GM18505 (cell line): ENCODE results near the gene CDH12.

Experiments used
- ATAC-seq: cut with Tn5 transposase; IDR thresholded peaks from one replicate; pipeline ENCODE4 v1.9.1; 2021; ENCODE audit not compliant: unreplicated experiment
- POLR2A ChIP-seq: IDR thresholded peaks from 4 replicates; pipeline ENCODE4 v1.6.1; 2011; ENCODE audit warnings: borderline replicate concordance; ENCODE audit not compliant: insufficient read depth, insufficient read length; ENCODE audit errors: extremely low read depth

CDH12 gene

DNA sequence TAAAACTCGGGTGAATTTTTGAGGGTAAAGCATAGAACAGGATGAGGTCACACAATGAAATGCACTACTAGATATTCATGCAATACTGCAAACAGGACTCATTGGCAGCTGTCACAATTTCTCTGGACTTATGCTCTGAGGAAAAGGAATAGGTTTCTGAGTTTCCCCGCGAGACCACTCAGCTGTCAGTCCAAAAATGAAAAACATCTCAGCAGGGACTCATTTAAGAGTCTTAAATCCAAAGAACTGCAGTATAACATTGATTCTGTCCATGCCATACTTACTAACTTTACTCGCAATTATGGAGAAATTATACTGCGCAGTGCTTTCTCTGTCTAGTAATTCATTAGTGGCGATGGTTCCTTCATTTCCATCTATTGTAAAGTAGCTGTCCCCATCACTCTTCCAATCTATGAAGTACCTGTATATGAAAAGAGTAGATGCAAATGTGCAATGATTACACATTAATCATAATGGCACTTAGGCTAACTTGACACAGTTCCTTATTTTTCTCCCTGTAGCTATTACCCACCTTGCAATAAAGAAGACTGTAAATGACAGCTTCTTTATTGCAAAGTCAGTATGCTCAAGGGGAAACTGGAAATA lies 1070.0 kb downstream of the CDH12 start:
- TF ChIP-seq POLR2A = no peak
- no peak for ATAC-seq

DNA sequence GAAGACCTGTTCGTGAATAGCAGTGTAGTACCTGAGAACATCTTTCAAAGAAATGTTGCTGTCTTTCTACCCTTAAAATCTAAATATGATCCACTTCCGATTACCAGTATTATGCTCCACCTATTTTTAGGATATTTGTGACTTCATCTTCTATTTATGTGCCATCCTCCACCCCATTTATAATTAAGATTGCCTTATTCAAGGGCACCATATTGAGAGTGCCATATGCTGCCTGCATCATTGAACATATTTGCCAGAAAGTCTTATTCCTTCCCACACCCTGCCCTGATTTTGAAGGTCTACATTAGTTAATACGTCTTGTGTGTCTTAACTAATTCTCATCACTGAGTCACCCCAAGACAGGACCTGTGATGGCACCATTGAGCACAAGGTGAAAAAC lies 1076.7 kb downstream of the CDH12 start:
- no peak for TF ChIP-seq POLR2A
- ATAC-seq = no peak

DNA sequence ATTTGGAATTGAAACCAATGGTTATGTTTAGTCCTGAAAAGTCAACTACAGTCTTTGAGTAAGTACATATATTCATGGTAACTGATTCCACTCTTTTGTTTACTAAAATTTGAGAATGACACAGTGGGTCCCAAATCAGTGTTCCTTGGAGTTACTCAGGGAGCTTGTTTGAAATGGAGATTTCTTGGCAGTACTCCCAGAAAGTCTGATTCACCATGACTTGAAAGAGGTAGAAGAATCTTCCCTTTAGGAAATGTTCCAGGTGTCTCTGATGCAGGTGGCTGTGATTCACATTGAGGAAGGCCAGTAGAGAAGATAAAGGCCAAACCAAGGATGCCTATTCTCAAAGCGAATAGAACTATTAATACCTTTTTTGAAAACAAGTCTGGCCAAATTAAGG lies 1078.3 kb downstream of the CDH12 start:
- no peak for ATAC-seq
- no peak for TF ChIP-seq POLR2A

DNA sequence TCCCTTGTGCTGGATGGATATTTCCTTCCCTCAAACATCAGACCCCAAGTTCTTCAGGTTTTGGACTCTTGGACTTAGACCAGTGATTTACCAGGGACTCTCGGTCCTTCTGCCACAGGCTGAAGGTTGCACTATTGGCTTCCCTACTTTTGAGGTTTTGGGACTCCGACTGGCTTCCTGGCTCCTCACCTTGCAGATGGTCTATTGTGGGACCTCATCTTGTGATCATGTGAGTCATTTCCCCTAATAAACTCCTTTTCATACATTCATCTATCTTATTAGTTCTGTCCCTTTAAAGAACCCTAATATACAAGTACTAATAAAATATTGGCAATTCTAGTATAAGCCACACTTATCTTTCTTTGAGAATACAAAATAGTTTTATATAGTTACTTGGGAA lies 1078.9 kb downstream of the CDH12 start:
- no peak for ATAC-seq
- TF ChIP-seq POLR2A = no peak

DNA sequence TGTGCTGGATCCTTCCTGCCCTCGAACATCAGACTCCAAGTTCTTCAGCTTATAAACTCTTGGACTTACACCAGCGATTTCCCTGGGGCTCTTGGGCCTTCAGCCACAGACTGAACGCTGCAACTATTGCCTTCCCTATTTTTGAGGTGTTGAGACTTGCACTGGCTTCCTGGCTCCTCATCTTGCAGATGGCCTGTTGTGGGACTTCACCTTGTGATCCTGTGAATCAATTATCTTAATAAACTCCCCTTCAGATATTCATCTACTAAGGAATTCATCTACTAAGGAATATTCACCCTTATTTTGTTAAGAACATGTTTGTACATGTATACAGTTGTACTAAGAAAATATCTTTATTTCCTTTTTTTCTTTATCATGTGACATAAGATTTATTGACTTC lies 1079.7 kb downstream of the CDH12 start:
- no peak for ATAC-seq
- no peak for TF ChIP-seq POLR2A

DNA sequence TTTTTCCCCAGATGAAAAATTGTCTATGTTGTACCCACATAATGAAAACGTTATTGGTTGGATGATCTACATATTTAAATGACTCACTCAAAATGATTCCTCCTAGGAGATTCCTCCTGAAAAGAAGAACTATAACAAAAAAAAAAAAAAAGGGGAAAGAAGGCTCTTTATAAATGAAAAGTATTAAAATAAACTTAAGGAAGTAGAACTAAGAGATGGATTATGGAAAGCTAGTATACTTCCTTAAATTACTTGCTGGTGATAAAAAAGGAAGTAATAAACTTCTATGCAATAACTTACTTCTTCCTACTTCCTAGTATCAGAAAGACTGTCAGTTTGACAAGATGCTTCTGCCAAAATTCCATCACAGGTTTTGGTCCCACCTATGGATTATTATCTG lies 1087.7 kb downstream of the CDH12 start:
- TF ChIP-seq POLR2A = no peak
- no peak for ATAC-seq

DNA sequence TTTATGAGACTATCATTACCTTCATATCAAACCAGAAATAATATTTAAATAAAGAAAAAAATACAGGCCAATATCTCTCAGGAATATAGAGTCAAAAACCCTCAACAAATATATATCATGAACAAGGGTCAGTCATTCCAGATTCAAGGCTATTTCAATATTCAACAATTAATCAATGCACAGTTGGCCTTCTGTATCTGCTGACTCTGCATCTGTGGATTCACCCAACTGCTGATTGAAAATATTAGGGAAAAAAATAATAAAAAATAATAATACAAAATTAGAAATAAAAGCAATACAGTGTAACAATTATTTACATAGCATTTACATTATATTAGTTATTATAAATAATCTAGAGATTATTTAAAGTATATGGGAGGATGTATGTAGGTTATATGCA lies 1114.0 kb downstream of the CDH12 start:
- no peak for ATAC-seq
- TF ChIP-seq POLR2A = no peak

DNA sequence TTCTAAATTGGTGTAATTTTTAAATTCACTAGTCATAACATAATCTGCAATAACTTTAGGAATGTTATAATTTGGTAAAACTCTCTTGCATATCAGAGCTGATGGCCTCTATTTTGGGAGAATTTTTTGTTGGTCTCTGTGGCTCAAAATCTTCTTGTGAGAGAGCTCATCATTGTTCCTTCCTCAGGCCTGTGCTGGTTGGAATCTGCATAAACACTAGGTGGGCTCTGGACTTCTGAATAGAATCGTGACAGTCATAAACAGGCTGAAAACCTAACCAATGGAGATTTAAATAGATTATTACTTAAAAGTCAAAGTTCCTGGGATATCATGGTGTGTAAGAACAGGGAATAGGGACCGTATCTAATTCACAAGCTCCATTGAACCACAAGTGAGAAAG lies 1129.6 kb downstream of the CDH12 start:
- TF ChIP-seq POLR2A = no peak
- ATAC-seq = no peak

DNA sequence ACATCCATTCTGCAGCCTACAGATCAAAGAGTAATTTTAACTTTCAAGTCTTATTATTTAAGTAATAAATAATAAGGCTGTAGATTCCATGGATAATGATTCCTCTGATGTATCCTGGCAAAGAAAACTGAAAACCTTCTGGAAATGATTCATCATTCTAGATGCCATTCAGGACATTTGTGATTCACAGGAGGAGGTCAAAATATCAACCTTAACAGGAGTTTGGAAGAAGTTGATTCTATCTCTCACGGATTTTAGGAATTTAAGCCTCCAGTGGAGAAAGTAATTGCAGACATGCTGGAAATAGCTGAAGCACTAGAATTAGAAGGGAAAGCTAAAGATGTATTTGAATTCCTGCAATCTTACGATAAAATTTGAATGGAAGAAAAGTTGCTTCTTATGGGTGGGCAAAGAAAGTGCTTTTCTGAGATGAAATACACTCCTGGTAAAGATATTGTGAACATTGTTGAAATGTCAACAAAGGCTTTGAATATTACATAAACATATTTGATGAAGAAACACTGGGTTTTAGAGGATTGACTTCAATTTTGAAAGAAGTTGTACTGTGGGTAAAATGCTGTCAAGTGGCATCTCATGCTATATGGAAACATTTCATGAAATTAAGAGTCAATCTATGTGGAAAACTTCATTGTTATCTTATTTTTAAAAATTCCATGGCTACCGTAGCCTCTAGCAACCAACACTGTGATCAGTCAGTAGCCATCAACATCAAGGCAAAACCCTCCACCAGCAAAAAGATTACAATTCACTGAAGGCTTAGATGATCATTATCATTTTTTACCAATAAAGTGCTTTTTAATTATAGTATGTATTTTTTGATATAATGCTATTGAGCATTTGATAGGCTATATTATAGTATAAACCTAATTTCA lies 1141.0 kb downstream of the CDH12 start:
- no peak for ATAC-seq
- no peak for TF ChIP-seq POLR2A

DNA sequence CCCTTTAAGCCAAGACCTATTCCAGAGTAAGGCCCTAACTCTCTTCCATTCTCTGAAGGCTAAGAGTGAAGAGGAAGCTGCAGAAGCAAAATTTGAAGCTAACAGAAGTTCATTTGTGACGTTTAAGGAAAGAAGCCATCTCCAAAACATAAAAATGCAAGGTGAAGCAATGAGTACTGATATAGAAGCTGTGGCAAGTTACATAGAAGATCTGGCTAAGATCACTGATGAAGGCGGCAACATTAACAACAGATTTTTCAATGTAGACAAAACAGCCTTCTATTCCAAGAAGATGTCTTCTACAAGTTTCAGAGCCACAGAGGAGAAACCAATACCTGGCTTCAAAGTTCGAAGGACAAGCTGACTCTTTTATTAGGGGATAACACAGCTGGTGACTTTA lies 1143.4 kb downstream of the CDH12 start:
- no peak for ATAC-seq
- no peak for TF ChIP-seq POLR2A

DNA sequence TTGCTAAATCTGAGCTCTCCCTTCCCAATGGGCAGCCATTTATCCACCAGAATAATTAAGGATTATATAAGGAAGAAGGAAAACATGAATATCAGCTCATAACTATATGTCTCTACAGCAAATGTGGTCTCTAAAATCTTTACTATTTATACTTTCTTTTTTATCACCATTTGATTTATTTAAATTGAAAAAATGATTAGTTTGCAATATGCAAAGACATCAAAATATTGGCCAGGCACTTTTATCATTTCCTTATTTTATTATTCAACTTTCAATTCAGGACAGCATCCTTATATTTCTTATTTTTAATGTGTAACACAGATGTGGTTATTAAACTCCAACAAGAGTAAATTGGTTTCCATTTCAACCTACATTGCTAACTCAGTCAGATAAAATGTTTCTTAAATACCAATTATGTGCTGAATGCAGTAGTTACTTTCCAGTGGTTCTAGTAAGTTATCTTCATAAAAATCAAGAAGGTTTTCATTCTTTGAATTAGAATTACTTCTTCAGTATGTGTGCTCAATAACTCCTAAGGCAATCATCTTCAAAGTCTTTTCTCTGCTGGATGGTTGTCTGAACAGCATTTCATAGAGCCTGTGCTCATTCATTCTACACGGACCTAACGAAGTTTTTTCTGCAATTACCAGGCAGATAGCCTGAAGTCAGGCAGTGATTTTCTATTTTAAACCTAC lies 1148.0 kb downstream of the CDH12 start:
- no peak for ATAC-seq
- no peak for TF ChIP-seq POLR2A

DNA sequence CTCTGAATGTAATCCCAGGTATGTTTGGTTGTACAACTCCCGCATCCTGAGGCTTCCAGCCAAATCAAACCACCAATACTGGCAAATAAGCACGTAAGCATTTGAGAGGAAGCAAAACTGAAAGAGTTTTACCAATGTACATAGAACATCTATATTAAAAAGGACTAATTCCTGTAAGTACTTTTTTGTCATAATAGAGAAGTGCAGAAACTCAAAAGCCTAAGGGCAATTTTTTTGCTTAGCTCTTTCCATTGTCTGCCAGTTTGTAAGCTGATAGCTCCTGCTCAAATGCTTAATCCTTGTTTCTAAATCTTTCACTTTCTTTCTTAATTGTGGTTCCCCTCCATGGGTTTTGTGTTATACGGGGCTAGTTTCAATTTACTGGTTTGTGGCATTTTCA lies 1151.8 kb downstream of the CDH12 start:
- ATAC-seq = no peak
- no peak for TF ChIP-seq POLR2A
